OCI-LY7 (cell line): ENCODE results near the gene TNN. TPM values are rescaled to one million over a fixed set of nuclear protein-coding genes. Genes with fewer than 3 reads are reported as not detected.

Source experiments
- BruUV-seq: library from RNA; stranded (reverse); fragments of 400-500 nt; replicated peaks from 2 replicates; lab custom pipeline; 2021; lab: Mats Ljungman, UMichigan
- CTCF ChIA-PET: fragments of 300-600 bp; sonication (Branson Sonifier 250); formaldehyde crosslinking; loops from one replicate; lab custom pipeline; 2022; ENCODE audit warnings: antibody characterized with exemption; ENCODE audit not compliant: unreplicated experiment; lab: Charles Lee
- POLR2A ChIA-PET: fragments of 300-600 bp; sonication (Branson Sonifier 250); formaldehyde crosslinking; loops from one replicate; lab custom pipeline; 2022; ENCODE audit warnings: antibody characterized with exemption; lab: Charles Lee
- DNase-seq: peaks from one replicate; pipeline ENCODE4 v3.0.0-alpha.2; 2015; ENCODE audit warnings: low spot score
- H2AFZ ChIP-seq: fragments of 200-600 bp; sonication (generic), shearing (Covaris generic); 2 replicates; pipeline ENCODE4 v1.6.1; 2014; ENCODE audit warnings: mild to moderate bottlenecking, antibody characterized with exemption, low read length, moderate library complexity
- H3K27ac ChIP-seq: fragments of 200-600 bp; sonication (generic); 2 replicates; pipeline ENCODE4 v1.5.1; 2014; ENCODE audit warnings: mixed run types, low read depth, mild to moderate bottlenecking, moderate library complexity, low read length, inconsistent platforms; ENCODE audit not compliant: poor library complexity, severe bottlenecking
- H3K36me3 ChIP-seq: fragments of 200-600 bp; sonication (generic); 2 replicates; pipeline ENCODE4 v1.6.1; 2014; ENCODE audit warnings: mild to moderate bottlenecking, antibody characterized with exemption, low read length, moderate library complexity, mixed read lengths; ENCODE audit not compliant: insufficient read depth
- H3K4me1 ChIP-seq: fragments of 200-600 bp; sonication (generic); 2 replicates; pipeline ENCODE4 v1.5.1; 2014; ENCODE audit warnings: mild to moderate bottlenecking, low read length; ENCODE audit not compliant: insufficient read depth, poor library complexity, severe bottlenecking
- H3K4me2 ChIP-seq: fragments of 200-600 bp; sonication (generic); 2 replicates; pipeline ENCODE4 v1.6.1; 2014; ENCODE audit warnings: mild to moderate bottlenecking, low read length
- H3K4me3 ChIP-seq: fragments of 200-600 bp; sonication (generic); 2 replicates; pipeline ENCODE4 v1.5.1; 2014; ENCODE audit warnings: mild to moderate bottlenecking, low read depth, low read length; ENCODE audit not compliant: poor library complexity, severe bottlenecking
- H3K79me2 ChIP-seq: fragments of 200-600 bp; sonication (generic); 2 replicates; pipeline ENCODE4 v1.6.1; 2016; ENCODE audit warnings: low read depth, mild to moderate bottlenecking, low read length, moderate library complexity, mixed read lengths; ENCODE audit not compliant: insufficient read depth
- H3K9me2 ChIP-seq: fragments of 200-600 bp; sonication (generic); 2 replicates; pipeline ENCODE4 v1.6.1; 2016; ENCODE audit warnings: mild to moderate bottlenecking, low read length, mixed read lengths; ENCODE audit not compliant: insufficient read depth
- H3K9me3 ChIP-seq: fragments of 200-600 bp; sonication (generic); 2 replicates; pipeline ENCODE4 v1.6.1; 2014; ENCODE audit warnings: mild to moderate bottlenecking, mixed run types, low read length, mixed read lengths
- H4K20me1 ChIP-seq: fragments of 200-600 bp; sonication (generic); 2 replicates; pipeline ENCODE4 v1.6.1; 2014; ENCODE audit warnings: mild to moderate bottlenecking, antibody characterized with exemption, low read length, moderate library complexity, mixed read lengths; ENCODE audit not compliant: insufficient read depth
- CTCF ChIP-seq: fragments of 200-600 bp; sonication (generic); conservative IDR thresholded peaks from 2 replicates; pipeline ENCODE4 v1.5.1; 2014; ENCODE audit warnings: mild to moderate bottlenecking, antibody characterized with exemption, low read length, moderate library complexity, mixed read lengths
- EZH2phosphoT487 ChIP-seq: fragments of 200-600 bp; sonication (generic); IDR thresholded peaks from 2 replicates; pipeline ENCODE4 v1.6.1; 2018; ENCODE audit warnings: low read depth, borderline replicate concordance, mild to moderate bottlenecking, mixed run types, antibody characterized with exemption, low read length, moderate library complexity, mixed read lengths
- intact Hi-C: fragments of 100-400 bp; cut with micrococcal nuclease; formaldehyde crosslinking; loops from one replicate; pipeline ENCODE4 v1.10.0; 2022; ENCODE audit not compliant: unreplicated experiment
- total RNA-seq, 2 experiments: library from RNA; depleted of rRNA in 1 of 2; stranded (reverse); fragments of >200 nt in 1 of 2; shearing (Covaris generic) in 1 of 2; gene quantifications; 2 replicates each; pipeline ENCODE4 v1.2.3, GENCODE V29; 2014 to 2022

The TNN gene
- total RNA-seq, 2 experiments from 2014 or later: not detected

DNA sequence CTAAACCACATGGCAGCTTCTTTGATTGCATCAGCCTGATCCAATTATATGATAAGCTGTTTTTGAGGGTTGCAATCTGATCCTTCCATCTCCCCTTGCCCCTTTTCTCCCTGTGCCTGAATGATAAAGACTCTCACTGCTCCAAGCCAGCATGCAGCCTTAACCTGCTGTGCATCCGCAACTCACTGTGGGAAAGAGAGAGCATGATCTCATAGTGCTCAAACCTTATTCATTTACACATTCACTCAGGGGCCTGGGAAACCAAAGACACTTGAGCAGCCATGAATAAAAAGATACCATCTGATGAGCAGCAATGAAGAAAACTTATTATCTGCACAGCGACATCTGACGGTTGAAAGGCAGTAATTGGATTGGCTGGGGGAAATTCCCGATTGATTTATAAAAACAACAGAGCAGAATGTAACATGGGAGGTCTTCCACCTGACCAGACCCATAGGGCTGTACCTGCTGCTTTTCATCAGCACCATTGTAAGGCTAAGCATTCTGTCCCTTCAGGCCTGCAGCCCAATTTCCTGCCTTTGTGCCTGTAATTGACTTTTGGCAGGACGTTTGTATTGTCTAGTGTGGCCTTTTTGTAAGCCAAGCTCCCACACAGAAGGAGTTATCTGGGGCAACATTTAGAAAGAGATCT, 62.5 kb downstream of the TNN start:
- intact Hi-C loops: loop anchor here (5.0 kb wide), 1 partner anchor 363 kb away; no protein-coding TSS in a partner anchor
- Histone ChIP-seq H3K4me1 (peaks cover 28% of the 10 kb centered on the region), H3K36me3 (no peaks in the 10 kb centered on the region), H3K4me2 (peak overlapping the region; percentile 36), H3K9me2 (no peaks in the 10 kb centered on the region), H3K9me3 (no peaks in the 10 kb centered on the region), H4K20me1 (no peaks in the 10 kb centered on the region), H3K4me3 (no peak overlapping the region), H3K79me2 (no peaks in the 10 kb centered on the region), H2AFZ (peak overlapping the region; percentile 60; the same call in 1 of the 2 replicates), H3K27ac (no peak overlapping the region)
- DNase-seq: peak; percentile 27
- ChIA-PET POLR2A (no interaction called here), CTCF (no interaction called here)
- BruUV-seq: no TSS peak
- TF ChIP-seq EZH2phosphoT487 (no peak), CTCF (no peak)

DNA sequence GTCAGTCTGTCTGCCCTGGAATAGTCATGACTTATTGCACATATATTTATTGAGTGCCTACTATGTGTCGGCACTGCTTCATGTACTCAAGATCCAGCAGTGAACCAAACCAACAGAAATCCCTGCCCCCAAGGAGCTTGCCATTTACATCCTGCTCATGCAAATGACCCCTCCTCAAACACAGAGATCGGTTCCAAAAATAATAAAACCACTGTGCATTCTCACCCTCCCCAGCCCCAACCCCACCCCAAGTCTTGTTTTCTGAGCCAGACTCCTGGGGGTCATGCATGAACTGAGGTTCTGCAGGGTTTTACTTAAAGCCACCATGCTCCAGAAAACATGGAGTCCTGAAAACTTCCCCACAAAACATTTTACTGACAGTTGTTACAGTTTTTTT, 63.0 kb downstream of the TNN start:
- DNase-seq: peak; percentile 29
- H3K4me1 ChIP-seq: peaks cover 27% of the 10 kb centered on the region
- H2AFZ ChIP-seq: peak overlapping the region; percentile 60; the same call in 1 of the 2 replicates
- no peaks in the 10 kb centered on the region for H3K9me2 ChIP-seq
- no peaks in the 10 kb centered on the region for H3K79me2 ChIP-seq
- no peaks in the 10 kb centered on the region for H3K36me3 ChIP-seq
- peak overlapping the region; percentile 36 for H3K4me2 ChIP-seq
- H3K27ac ChIP-seq: no peak overlapping the region
- no peak for TF ChIP-seq CTCF
- TF ChIP-seq EZH2phosphoT487: no peak
- intact Hi-C loops: no loop called here
- CTCF ChIA-PET: no interaction called here
- POLR2A ChIA-PET: no interaction called here
- no TSS peak for BruUV-seq
- no peak overlapping the region for H3K4me3 ChIP-seq
- no peaks in the 10 kb centered on the region for H4K20me1 ChIP-seq
- no peaks in the 10 kb centered on the region for H3K9me3 ChIP-seq

GRCh38 chr1:175131095-175131494, 63.5 kb downstream of the TNN start:
- no peaks in the 10 kb centered on the region for H3K79me2 ChIP-seq
- no peaks in the 10 kb centered on the region for H3K36me3 ChIP-seq
- no peaks in the 10 kb centered on the region for H3K9me3 ChIP-seq
- H2AFZ ChIP-seq: peak overlapping the region; percentile 60; the same call in 1 of the 2 replicates
- CTCF ChIA-PET: no interaction called here
- intact Hi-C loops: no loop called here
- no TSS peak for BruUV-seq
- DNase-seq: no peak
- POLR2A ChIA-PET: interaction anchor here (0.5 kb wide), 1 partner anchor 770 kb away, joined by 3 read pairs; no protein-coding TSS in a partner anchor
- TF ChIP-seq EZH2phosphoT487: no peak
- H3K4me3 ChIP-seq: no peak overlapping the region
- H3K4me1 ChIP-seq: peaks cover 27% of the 10 kb centered on the region
- H4K20me1 ChIP-seq: no peaks in the 10 kb centered on the region
- peak overlapping the region; percentile 36 for H3K4me2 ChIP-seq
- no peaks in the 10 kb centered on the region for H3K9me2 ChIP-seq
- no peak overlapping the region for H3K27ac ChIP-seq
